ENCODE data around the gene TXLNA.

TXLNA gene

DNA sequence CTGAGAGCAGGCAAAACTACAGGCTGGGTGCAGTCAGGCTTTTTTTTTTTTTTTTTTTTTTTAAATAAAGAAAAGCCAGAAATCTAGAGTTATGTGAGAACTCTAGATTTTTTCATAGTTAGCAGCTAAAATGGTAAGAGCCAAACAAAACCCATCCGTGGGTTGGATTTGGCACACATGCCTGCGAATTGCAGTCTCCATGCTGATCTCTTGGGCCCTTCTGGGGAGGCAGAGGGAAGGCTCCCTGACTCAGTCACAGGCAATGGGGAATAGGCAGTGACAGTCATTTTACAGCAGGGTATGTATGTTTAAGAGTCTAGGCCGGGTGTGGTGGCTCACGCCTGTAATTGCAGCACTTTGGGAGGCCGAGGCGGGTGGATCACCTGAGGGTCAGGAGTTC is 2.6 kb downstream of the TXLNA start:
- Histone ChIP-seq H3K9ac (ENCODE audit: low read depth in 1 of 2, low read length in 2 of 2) (no peak overlapping the region), H3K9me3 (ENCODE audit: control insufficient read depth in 1 of 2, low read length in 2 of 2) (no peaks in the 10 kb centered on the region), H3K36me3 (ENCODE audit: control insufficient read depth in 1 of 2, insufficient read depth in 2 of 2, low read length in 2 of 2) (peaks cover 18 to 32% of the 10 kb centered on the region in 2 donors), H3K27me3 (ENCODE audit: control insufficient read depth in 1 of 2, insufficient read depth in 2 of 2, low read length in 2 of 2) (no peaks in the 10 kb centered on the region), H3K27ac (ENCODE audit: low read depth, low read length) (no peak overlapping the region), H3K4me1 (ENCODE audit: control insufficient read depth in 1 of 2, insufficient read depth in 2 of 2, low read length in 2 of 2) (peaks cover 24 to 26% of the 10 kb centered on the region in 2 donors), H3K4me3 (ENCODE audit: low read depth in 1 of 2, low read length in 2 of 2) (no peak overlapping the region)

DNA sequence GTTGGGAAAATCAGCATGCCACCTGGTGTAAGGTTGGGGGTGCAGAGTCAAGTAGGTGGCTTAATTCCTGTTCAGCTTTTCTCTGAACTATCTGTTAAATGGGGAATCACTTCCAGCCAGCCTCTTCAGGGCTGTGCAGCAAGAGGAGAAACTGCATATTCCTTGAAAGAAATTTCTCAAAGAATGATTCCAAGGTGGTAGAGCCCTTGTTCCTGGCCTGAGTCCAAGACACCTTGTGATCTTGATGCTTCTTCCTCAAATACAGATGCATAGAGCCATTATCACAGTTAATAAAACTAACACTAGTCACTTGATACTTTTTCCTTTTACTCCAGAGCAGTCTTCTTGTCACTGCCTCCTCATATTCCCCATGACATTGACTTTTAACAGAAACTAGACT is 5.2 kb downstream of the TXLNA start:
- H3K9me3 ChIP-seq (ENCODE audit: control insufficient read depth in 1 of 2, low read length in 2 of 2), result no peaks in the 10 kb centered on the region
- no peaks in the 10 kb centered on the region for H3K27me3 ChIP-seq (ENCODE audit: control insufficient read depth in 1 of 2, insufficient read depth in 2 of 2, low read length in 2 of 2)
- peaks cover 17 to 20% of the 10 kb centered on the region in 2 donors for H3K4me1 ChIP-seq (ENCODE audit: control insufficient read depth in 1 of 2, insufficient read depth in 2 of 2, low read length in 2 of 2)
- no peak overlapping the region for H3K27ac ChIP-seq (ENCODE audit: low read depth, low read length)
- H3K9ac ChIP-seq (ENCODE audit: low read depth in 1 of 2, low read length in 2 of 2), result no peak overlapping the region
- peaks cover 41 to 58% of the 10 kb centered on the region in 2 donors for H3K36me3 ChIP-seq (ENCODE audit: control insufficient read depth in 1 of 2, insufficient read depth in 2 of 2, low read length in 2 of 2)
- no peak overlapping the region for H3K4me3 ChIP-seq (ENCODE audit: low read depth in 1 of 2, low read length in 2 of 2)

DNA sequence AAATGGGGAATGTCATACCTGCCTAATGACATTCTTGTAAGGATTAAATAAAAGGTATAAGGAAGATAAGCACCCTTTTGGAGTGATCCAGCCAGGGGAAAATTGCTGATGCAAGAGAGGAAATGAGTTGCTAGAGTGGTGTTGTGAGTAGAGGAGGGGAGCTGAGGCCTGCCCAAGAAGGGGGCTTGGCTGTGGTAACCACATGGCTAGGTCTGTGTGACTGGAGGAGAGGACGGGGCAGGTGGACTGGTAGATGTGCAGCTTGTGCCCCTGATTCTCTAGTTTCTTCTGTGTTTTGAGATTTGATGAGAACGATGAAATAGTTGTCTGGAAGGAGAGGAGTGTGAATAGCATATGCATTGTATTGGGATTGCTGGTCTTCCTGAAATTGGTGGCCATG is 6.6 kb downstream of the TXLNA start:
- no peaks in the 10 kb centered on the region for H3K9me3 ChIP-seq (ENCODE audit: control insufficient read depth in 1 of 2, low read length in 2 of 2)
- H3K4me3 ChIP-seq (ENCODE audit: low read depth in 1 of 2, low read length in 2 of 2), result no peak overlapping the region
- H3K27ac ChIP-seq (ENCODE audit: low read depth, low read length), result no peak overlapping the region
- H3K9ac ChIP-seq (ENCODE audit: low read depth in 1 of 2, low read length in 2 of 2), result peak overlapping the region in 1 of 2 donors; percentile 19
- peaks cover 52 to 72% of the 10 kb centered on the region in 2 donors for H3K36me3 ChIP-seq (ENCODE audit: control insufficient read depth in 1 of 2, insufficient read depth in 2 of 2, low read length in 2 of 2)
- no peaks in the 10 kb centered on the region for H3K27me3 ChIP-seq (ENCODE audit: control insufficient read depth in 1 of 2, insufficient read depth in 2 of 2, low read length in 2 of 2)
- peaks cover 11% of the 10 kb centered on the region in 2 donors for H3K4me1 ChIP-seq (ENCODE audit: control insufficient read depth in 1 of 2, insufficient read depth in 2 of 2, low read length in 2 of 2)

DNA sequence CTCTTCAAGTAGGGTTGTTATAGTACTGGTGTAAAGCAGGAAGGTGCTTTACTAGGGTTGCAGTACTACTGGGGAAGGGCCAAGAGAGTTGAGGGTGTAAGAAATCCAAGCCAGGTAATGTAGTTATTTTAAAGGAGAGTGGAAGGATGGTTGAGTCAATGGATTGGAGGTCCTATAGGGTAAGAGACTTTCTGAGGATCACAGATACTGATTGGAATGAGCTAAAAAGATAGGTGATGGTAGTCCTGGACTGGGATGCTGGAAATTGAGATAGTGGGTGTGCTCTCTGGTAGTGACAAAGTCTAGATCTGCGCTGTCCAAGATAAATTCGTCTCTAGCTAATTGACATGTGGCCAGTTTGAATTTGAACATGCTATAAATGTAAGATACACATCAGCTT is 7.0 kb downstream of the TXLNA start:
- H3K36me3 ChIP-seq (ENCODE audit: control insufficient read depth in 1 of 2, insufficient read depth in 2 of 2, low read length in 2 of 2), result peaks cover 56 to 76% of the 10 kb centered on the region in 2 donors
- H3K9ac ChIP-seq (ENCODE audit: low read depth in 1 of 2, low read length in 2 of 2), result peak overlapping the region in 1 of 2 donors; percentile 19
- no peaks in the 10 kb centered on the region for H3K9me3 ChIP-seq (ENCODE audit: control insufficient read depth in 1 of 2, low read length in 2 of 2)
- H3K4me3 ChIP-seq (ENCODE audit: low read depth in 1 of 2, low read length in 2 of 2), result no peak overlapping the region
- peaks cover 7% of the 10 kb centered on the region in 2 donors for H3K4me1 ChIP-seq (ENCODE audit: control insufficient read depth in 1 of 2, insufficient read depth in 2 of 2, low read length in 2 of 2)
- H3K27me3 ChIP-seq (ENCODE audit: control insufficient read depth in 1 of 2, insufficient read depth in 2 of 2, low read length in 2 of 2), result no peaks in the 10 kb centered on the region
- H3K27ac ChIP-seq (ENCODE audit: low read depth, low read length), result no peak overlapping the region

DNA sequence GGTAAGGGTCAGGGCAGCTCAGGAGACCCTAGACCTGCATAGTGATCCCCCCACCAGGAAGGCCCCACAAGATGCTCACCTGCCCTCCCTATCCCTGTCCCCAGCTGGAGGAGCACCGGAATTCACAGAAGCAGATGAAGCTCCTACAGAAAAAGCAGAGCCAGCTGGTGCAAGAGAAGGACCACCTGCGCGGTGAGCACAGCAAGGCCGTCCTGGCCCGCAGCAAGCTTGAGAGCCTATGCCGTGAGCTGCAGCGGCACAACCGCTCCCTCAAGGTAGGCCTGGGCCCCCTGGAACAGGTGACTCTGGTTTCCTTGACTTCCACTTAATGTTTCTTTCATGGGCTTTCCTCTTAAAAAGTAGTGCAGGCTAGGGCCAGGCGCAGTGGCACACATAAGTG is 8.4 kb downstream of the TXLNA start:
- no peak overlapping the region for H3K27ac ChIP-seq (ENCODE audit: low read depth, low read length)

DNA sequence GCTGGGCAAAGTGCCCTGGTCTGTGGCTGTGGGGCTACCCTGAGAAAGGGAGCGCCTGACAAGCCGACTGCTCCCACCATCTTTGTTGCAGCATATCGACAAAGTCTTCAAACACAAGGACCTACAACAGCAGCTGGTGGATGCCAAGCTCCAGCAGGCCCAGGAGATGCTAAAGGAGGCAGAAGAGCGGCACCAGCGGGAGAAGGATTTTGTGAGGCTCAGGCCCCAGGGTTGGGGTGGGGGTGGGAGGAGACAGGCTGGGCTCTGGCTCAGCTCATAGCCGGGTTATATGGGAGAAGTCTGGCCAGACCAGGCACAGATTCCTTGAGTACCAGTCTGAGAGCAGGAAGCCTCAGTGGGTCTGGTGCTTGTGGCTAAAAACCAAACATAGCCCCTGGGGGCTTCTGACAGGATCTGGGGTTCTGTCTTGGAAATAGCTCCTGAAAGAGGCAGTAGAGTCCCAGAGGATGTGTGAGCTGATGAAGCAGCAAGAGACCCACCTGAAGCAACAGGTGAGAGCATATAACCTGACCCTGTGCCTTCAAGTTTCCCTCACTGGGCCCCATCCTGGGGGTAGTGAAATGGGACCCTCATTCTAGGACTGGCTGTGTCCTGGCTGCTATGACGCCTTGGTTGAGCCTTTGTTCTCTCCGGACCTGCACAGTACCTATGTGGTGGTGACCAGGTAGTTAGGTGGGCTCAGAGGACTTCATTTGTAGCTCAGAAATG is 12.9 kb downstream of the TXLNA start:
- no peak overlapping the region for H3K27ac ChIP-seq (ENCODE audit: low read depth, low read length)
- H3K4me3 ChIP-seq (ENCODE audit: low read depth in 1 of 2, low read length in 2 of 2), result no peak overlapping the region
- no peaks in the 10 kb centered on the region for H3K4me1 ChIP-seq (ENCODE audit: control insufficient read depth in 1 of 2, insufficient read depth in 2 of 2, low read length in 2 of 2)
- no peaks in the 10 kb centered on the region for H3K9me3 ChIP-seq (ENCODE audit: control insufficient read depth in 1 of 2, low read length in 2 of 2)
- H3K36me3 ChIP-seq (ENCODE audit: control insufficient read depth in 1 of 2, insufficient read depth in 2 of 2, low read length in 2 of 2), result peaks cover 84 to 99% of the 10 kb centered on the region in 2 donors
- H3K27me3 ChIP-seq (ENCODE audit: control insufficient read depth in 1 of 2, insufficient read depth in 2 of 2, low read length in 2 of 2), result no peaks in the 10 kb centered on the region
- H3K9ac ChIP-seq (ENCODE audit: low read depth in 1 of 2, low read length in 2 of 2), result no peak overlapping the region

More for the DNA sequence above, 8.4 kb downstream of the TXLNA start:
- Histone ChIP-seq H3K27me3 (ENCODE audit: control insufficient read depth in 1 of 2, insufficient read depth in 2 of 2, low read length in 2 of 2) (no peaks in the 10 kb centered on the region), H3K4me1 (ENCODE audit: control insufficient read depth in 1 of 2, insufficient read depth in 2 of 2, low read length in 2 of 2) (no peaks in the 10 kb centered on the region), H3K9me3 (ENCODE audit: control insufficient read depth in 1 of 2, low read length in 2 of 2) (no peaks in the 10 kb centered on the region), H3K36me3 (ENCODE audit: control insufficient read depth in 1 of 2, insufficient read depth in 2 of 2, low read length in 2 of 2) (peaks cover 68 to 84% of the 10 kb centered on the region in 2 donors), H3K4me3 (ENCODE audit: low read depth in 1 of 2, low read length in 2 of 2) (no peak overlapping the region), H3K9ac (ENCODE audit: low read depth in 1 of 2, low read length in 2 of 2) (no peak overlapping the region)

DNA sequence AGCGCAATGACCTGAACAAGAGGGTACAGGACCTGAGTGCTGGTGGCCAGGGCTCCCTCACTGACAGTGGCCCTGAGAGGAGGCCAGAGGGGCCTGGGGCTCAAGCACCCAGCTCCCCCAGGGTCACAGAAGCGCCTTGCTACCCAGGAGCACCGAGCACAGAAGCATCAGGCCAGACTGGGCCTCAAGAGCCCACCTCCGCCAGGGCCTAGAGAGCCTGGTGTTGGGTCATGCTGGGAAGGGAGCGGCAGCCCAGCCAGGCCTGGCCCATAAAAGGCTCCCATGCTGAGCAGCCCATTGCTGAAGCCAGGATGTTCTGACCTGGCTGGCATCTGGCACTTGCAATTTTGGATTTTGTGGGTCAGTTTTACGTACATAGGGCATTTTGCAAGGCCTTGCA is 15.5 kb downstream of the TXLNA start:
- H3K4me1 ChIP-seq (ENCODE audit: control insufficient read depth in 1 of 2, insufficient read depth in 2 of 2, low read length in 2 of 2), result peaks cover 2 to 3% of the 10 kb centered on the region in 2 donors
- H3K27me3 ChIP-seq (ENCODE audit: control insufficient read depth in 1 of 2, insufficient read depth in 2 of 2, low read length in 2 of 2), result no peaks in the 10 kb centered on the region
- H3K9ac ChIP-seq (ENCODE audit: low read depth in 1 of 2, low read length in 2 of 2), result no peak overlapping the region
- no peaks in the 10 kb centered on the region for H3K9me3 ChIP-seq (ENCODE audit: control insufficient read depth in 1 of 2, low read length in 2 of 2)
- H3K4me3 ChIP-seq (ENCODE audit: low read depth in 1 of 2, low read length in 2 of 2), result no peak overlapping the region
- no peak overlapping the region for H3K27ac ChIP-seq (ENCODE audit: low read depth, low read length)
- H3K36me3 ChIP-seq (ENCODE audit: control insufficient read depth in 1 of 2, insufficient read depth in 2 of 2, low read length in 2 of 2), result peaks cover 67 to 83% of the 10 kb centered on the region in 2 donors

DNA sequence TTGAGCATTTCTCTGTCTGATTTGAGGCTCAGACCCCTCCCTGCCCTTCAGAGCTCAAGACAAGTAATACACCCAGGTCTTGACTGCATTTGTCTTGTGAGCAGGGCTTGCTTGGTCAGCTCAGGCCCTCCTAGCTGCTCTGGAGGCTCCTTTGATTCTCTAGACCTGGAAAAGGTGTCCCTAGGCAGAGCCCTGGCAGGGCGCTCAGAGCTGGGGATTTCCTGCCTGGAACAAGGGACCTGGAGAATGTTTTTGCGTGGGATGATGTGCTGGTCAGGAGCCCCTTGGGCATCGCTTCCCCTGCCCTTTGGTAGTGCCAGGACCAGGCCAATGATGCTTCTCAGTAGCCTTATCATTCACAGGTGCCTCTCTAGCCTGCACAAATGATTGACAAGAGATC is 16.1 kb downstream of the TXLNA start:
- Histone ChIP-seq H3K36me3 (ENCODE audit: control insufficient read depth in 1 of 2, insufficient read depth in 2 of 2, low read length in 2 of 2) (peaks cover 62 to 78% of the 10 kb centered on the region in 2 donors), H3K4me1 (ENCODE audit: control insufficient read depth in 1 of 2, insufficient read depth in 2 of 2, low read length in 2 of 2) (peaks cover 6% of the 10 kb centered on the region in 2 donors), H3K27me3 (ENCODE audit: control insufficient read depth in 1 of 2, insufficient read depth in 2 of 2, low read length in 2 of 2) (no peaks in the 10 kb centered on the region), H3K9ac (ENCODE audit: low read depth in 1 of 2, low read length in 2 of 2) (no peak overlapping the region), H3K27ac (ENCODE audit: low read depth, low read length) (no peak overlapping the region), H3K4me3 (ENCODE audit: low read depth in 1 of 2, low read length in 2 of 2) (no peak overlapping the region), H3K9me3 (ENCODE audit: control insufficient read depth in 1 of 2, low read length in 2 of 2) (no peaks in the 10 kb centered on the region)

DNA sequence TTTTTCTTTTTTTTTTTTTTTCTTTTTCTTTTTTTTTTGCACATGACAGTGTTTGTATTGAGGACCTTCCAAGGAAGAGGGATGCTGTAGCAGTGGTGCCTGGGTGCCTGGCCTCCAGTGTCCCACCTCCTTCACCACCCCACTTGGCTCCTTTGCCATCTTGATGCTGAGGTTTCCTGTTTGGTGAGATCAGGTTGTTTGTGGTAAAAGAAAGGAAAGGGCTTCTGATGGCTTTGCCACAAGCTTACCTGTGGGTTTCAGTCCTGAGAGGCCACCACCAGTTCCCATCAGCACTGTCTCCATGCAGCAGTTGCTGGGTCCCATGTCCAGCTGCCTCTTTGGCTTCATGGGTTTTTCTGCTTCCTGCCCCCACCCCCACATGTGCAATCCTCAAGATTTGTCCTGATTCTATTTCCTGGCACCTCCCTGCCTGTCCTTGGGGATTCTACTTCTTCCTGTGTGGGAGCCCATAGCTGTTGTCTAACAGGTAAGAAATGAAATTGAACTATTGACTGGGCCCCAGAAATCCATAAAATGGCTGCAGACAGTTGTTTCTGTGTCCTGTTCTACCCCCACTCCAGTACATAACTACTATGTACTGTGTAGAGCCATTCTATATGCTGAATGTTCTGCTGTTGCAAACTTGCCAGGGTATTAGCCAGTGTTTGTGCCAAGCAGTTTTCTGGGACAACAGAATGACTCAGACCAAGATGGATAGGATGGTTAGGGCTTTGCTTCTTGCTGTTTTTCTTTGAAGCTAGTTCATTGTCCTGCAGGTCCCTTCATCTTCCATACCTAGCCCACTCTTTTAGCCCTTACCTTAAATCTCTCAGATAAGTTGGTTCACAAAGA is 16.7 kb downstream of the TXLNA start:
- no peak overlapping the region for H3K27ac ChIP-seq (ENCODE audit: low read depth, low read length)
- H3K4me1 ChIP-seq (ENCODE audit: control insufficient read depth in 1 of 2, insufficient read depth in 2 of 2, low read length in 2 of 2), result peaks cover 6 to 11% of the 10 kb centered on the region in 2 donors
- no peaks in the 10 kb centered on the region for H3K27me3 ChIP-seq (ENCODE audit: control insufficient read depth in 1 of 2, insufficient read depth in 2 of 2, low read length in 2 of 2)
- H3K9ac ChIP-seq (ENCODE audit: low read depth in 1 of 2, low read length in 2 of 2), result no peak overlapping the region
- no peak overlapping the region for H3K4me3 ChIP-seq (ENCODE audit: low read depth in 1 of 2, low read length in 2 of 2)
- H3K36me3 ChIP-seq (ENCODE audit: control insufficient read depth in 1 of 2, insufficient read depth in 2 of 2, low read length in 2 of 2), result peaks cover 58 to 72% of the 10 kb centered on the region in 2 donors
- no peaks in the 10 kb centered on the region for H3K9me3 ChIP-seq (ENCODE audit: control insufficient read depth in 1 of 2, low read length in 2 of 2)

DNA sequence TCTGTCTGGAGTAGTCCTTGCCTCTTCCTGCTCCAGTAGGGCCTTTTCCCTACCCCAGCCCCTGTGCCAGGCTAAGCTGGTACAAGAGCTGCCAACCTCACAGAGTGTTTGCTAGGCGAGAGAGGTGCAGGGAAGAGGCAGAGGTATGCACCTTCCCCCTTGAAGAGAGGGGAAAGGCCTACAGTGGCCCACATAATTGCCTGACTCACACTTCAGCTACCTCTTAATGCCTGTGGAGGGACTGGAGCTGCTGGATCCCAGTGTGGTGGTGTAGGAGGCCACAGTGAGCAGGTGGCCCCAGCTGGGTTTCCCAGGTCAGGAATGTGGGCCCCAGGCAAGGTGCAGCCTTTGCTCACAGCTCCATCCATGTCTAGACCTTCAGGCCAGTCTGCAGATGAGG is 17.6 kb downstream of the TXLNA start:
- Histone ChIP-seq H3K9ac (ENCODE audit: low read depth in 1 of 2, low read length in 2 of 2) (no peak overlapping the region), H3K36me3 (ENCODE audit: control insufficient read depth in 1 of 2, insufficient read depth in 2 of 2, low read length in 2 of 2) (peaks cover 49 to 63% of the 10 kb centered on the region in 2 donors), H3K27ac (ENCODE audit: low read depth, low read length) (no peak overlapping the region), H3K27me3 (ENCODE audit: control insufficient read depth in 1 of 2, insufficient read depth in 2 of 2, low read length in 2 of 2) (no peaks in the 10 kb centered on the region), H3K4me3 (ENCODE audit: low read depth in 1 of 2, low read length in 2 of 2) (no peak overlapping the region), H3K4me1 (ENCODE audit: control insufficient read depth in 1 of 2, insufficient read depth in 2 of 2, low read length in 2 of 2) (peaks cover 6 to 20% of the 10 kb centered on the region in 2 donors), H3K9me3 (ENCODE audit: control insufficient read depth in 1 of 2, low read length in 2 of 2) (no peaks in the 10 kb centered on the region)
